SU-DHL-6 (cell line): ENCODE results near the gene CRIP2.

Experiments used
- H2AFZ ChIP-seq: fragments of 200-600 bp; sonication (generic); 2 replicates; pipeline ENCODE4 v1.6.1; 2014; ENCODE audit warnings: low read depth, mild to moderate bottlenecking, moderate library complexity, mixed read lengths, antibody characterized with exemption, low read length; ENCODE audit not compliant: severe bottlenecking
- H3F3A ChIP-seq: fragments of 200-600 bp; shearing (Covaris generic); 2 replicates; pipeline ENCODE4 v1.6.0; 2016; ENCODE audit warnings: antibody characterized with exemption, mild to moderate bottlenecking; ENCODE audit not compliant: insufficient read depth
- H3K27ac ChIP-seq: fragments of 200-600 bp; sonication (generic); 2 replicates; pipeline ENCODE4 v1.5.1; 2016; ENCODE audit warnings: low read depth, mild to moderate bottlenecking, low read length, moderate library complexity, mixed read lengths
- H3K27me3 ChIP-seq: fragments of 200-600 bp; sonication (generic), shearing (Covaris generic); 2 replicates; pipeline ENCODE4 v1.6.0; 2014; ENCODE audit warnings: mild to moderate bottlenecking, low read length
- H3K36me3 ChIP-seq: fragments of 200-600 bp; sonication (generic); 2 replicates; pipeline ENCODE4 v1.6.1; 2014; ENCODE audit warnings: mild to moderate bottlenecking, low read length, mixed read lengths
- H3K4me2 ChIP-seq: fragments of 300-600, 200-600 bp; shearing (Covaris generic), sonication (generic); 2 replicates; pipeline ENCODE4 v1.6.0; 2014; ENCODE audit warnings: low read length, low read depth, mild to moderate bottlenecking; ENCODE audit not compliant: poor library complexity, severe bottlenecking
- H3K4me3 ChIP-seq: fragments of 200-600 bp; sonication (generic); 2 replicates; pipeline ENCODE4 v1.5.1; 2014; ENCODE audit warnings: antibody characterized with exemption, low read length, mild to moderate bottlenecking, mixed read lengths; ENCODE audit not compliant: insufficient read depth, poor library complexity, severe bottlenecking
- H3K79me2 ChIP-seq: fragments of 200-600 bp; sonication (generic); 2 replicates; pipeline ENCODE4 v1.6.1; 2014; ENCODE audit warnings: mild to moderate bottlenecking, low read length, moderate library complexity; ENCODE audit not compliant: insufficient read depth
- H3K9ac ChIP-seq: fragments of 200-600 bp; sonication (generic); 2 replicates; pipeline ENCODE4 v1.7.0; 2014; ENCODE audit warnings: mild to moderate bottlenecking, low read length
- H3K9me2 ChIP-seq: fragments of 200-600 bp; sonication (generic); replicated peaks from 2 replicates; pipeline ENCODE4 v1.6.1; 2014; ENCODE audit warnings: low read length; ENCODE audit not compliant: insufficient read depth
- H3K9me3 ChIP-seq: fragments of 200-600 bp; sonication (generic); 2 replicates; pipeline ENCODE4 v1.6.1; 2014; ENCODE audit warnings: low read length, mixed read lengths; ENCODE audit not compliant: insufficient read depth
- H4K20me1 ChIP-seq: fragments of 200-600 bp; sonication (generic); 2 replicates; pipeline ENCODE4 v1.6.1; 2014; ENCODE audit warnings: low read depth, mild to moderate bottlenecking, antibody characterized with exemption, low read length, moderate library complexity, mixed read lengths
- EZH2phosphoT487 ChIP-seq: fragments of 200-600 bp; sonication (generic), shearing (Covaris generic); conservative IDR thresholded peaks from 2 replicates; pipeline ENCODE4 v1.6.1; 2018; ENCODE audit warnings: mild to moderate bottlenecking, antibody characterized with exemption, low read length, moderate library complexity, mixed read lengths
- TF ChIP-seq, protein P1 (sequence below): fragments of 200-600 bp; sonication (generic); IDR thresholded peaks from one replicate; pipeline ENCODE4 v1.5.1; 2017; ENCODE audit warnings: antibody characterized with exemption, mild to moderate bottlenecking, low read length, moderate library complexity; ENCODE audit not compliant: insufficient read depth, poor library complexity, severe bottlenecking

CRIP2 gene

DNA sequence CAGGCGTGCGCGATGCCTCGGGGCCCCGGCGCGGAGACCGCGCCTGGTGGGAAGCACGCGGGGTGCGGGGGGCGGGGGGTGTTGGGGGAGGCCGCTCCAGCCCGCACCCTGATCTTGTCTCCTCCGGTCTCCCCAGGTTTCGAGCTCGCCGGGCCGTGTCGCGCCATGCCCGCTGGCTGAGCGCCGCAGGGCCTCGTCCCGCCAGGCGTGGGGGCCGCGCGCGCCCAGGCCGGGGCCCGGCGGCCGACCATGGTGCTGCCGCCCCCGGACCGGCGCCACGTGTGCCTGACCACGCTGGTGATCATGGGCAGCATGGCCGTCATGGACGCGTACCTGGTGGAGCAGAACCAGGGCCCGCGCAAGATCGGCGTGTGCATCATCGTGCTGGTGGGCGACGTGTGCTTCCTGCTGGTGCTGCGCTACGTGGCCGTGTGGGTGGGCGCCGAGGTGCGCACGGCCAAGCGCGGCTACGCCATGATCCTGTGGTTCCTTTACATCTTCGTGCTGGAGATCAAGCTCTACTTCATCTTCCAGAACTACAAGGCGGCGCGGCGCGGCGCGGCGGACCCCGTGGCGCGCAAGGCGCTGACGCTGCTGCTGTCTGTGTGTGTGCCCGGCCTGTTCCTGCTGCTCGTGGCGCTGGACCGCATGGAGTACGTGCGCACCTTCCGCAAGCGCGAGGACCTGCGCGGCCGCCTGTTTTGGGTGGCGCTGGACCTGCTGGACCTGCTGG, 54.1 kb downstream of the CRIP2 start:
- Histone ChIP-seq H2AFZ (peak overlapping the region; percentile 70), H3K27me3 (0 out of 2 replicates have a peak, but pooled peaks cover 2% of the 10 kb centered on the region), H3K27ac (no peak overlapping the region), H3K4me2 (peak overlapping the region; percentile 53), H3K36me3 (no peaks in the 10 kb centered on the region), H3F3A (no peaks in the 10 kb centered on the region), H4K20me1 (no peaks in the 10 kb centered on the region), H3K9ac (peak overlapping the region; percentile 59), H3K4me3 (peak overlapping the region; percentile 31), H3K9me2 (no peaks in the 10 kb centered on the region), H3K79me2 (no peaks in the 10 kb centered on the region), H3K9me3 (no peaks in the 10 kb centered on the region)
- no peak for TF ChIP-seq EZH2phosphoT487
- TF ChIP-seq, protein P1, sequence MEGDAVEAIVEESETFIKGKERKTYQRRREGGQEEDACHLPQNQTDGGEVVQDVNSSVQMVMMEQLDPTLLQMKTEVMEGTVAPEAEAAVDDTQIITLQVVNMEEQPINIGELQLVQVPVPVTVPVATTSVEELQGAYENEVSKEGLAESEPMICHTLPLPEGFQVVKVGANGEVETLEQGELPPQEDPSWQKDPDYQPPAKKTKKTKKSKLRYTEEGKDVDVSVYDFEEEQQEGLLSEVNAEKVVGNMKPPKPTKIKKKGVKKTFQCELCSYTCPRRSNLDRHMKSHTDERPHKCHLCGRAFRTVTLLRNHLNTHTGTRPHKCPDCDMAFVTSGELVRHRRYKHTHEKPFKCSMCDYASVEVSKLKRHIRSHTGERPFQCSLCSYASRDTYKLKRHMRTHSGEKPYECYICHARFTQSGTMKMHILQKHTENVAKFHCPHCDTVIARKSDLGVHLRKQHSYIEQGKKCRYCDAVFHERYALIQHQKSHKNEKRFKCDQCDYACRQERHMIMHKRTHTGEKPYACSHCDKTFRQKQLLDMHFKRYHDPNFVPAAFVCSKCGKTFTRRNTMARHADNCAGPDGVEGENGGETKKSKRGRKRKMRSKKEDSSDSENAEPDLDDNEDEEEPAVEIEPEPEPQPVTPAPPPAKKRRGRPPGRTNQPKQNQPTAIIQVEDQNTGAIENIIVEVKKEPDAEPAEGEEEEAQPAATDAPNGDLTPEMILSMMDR = no peak

DNA sequence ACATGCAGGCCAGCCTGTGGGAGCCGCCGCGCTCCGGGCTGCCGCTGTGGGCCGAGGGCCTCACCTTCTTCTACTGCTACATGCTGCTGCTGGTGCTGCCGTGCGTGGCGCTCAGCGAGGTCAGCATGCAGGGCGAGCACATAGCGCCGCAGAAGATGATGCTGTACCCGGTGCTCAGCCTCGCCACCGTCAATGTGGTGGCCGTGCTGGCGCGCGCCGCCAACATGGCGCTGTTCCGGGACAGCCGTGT, 54.6 kb downstream of the CRIP2 start:
- no peaks in the 10 kb centered on the region for H3F3A ChIP-seq
- no peaks in the 10 kb centered on the region for H3K79me2 ChIP-seq
- TF ChIP-seq, protein P1 = no peak
- H3K36me3 ChIP-seq = no peaks in the 10 kb centered on the region
- H3K9ac ChIP-seq = no peak overlapping the region
- H3K4me3 ChIP-seq = no peak overlapping the region
- no peaks in the 10 kb centered on the region for H3K9me3 ChIP-seq
- H3K4me2 ChIP-seq = no peak overlapping the region
- H3K27me3 ChIP-seq = 0 out of 2 replicates have a peak, but pooled peaks cover 2% of the 10 kb centered on the region
- H3K27ac ChIP-seq = no peak overlapping the region
- no peaks in the 10 kb centered on the region for H4K20me1 ChIP-seq
- no peaks in the 10 kb centered on the region for H3K9me2 ChIP-seq
- no peak overlapping the region for H2AFZ ChIP-seq
